SJSA1 (cell line): ENCODE measurements around the gene SLCO2A1. TPM values are rescaled to one million over a fixed set of nuclear protein-coding genes. Genes with fewer than 3 reads are reported as not detected.

Experiments used
- DNase-seq, 2 experiments: peaks; one replicate each; pipeline ENCODE4 v3.0.0-alpha.2; 2015 to 2020; ENCODE audit warnings: low spot score in 2 of 2, low read depth in 1 of 2
- H3K27ac ChIP-seq: fragments of 250-450 bp; sonication (Bioruptor Pico); 2 replicates; pipeline ENCODE4 v1.5.1; 2020; ENCODE audit warnings: mild to moderate bottlenecking, moderate library complexity
- H3K27me3 ChIP-seq: fragments of 250-450 bp; sonication (Bioruptor Pico); replicated peaks from 2 replicates; pipeline ENCODE4 v1.5.1; 2020; ENCODE audit warnings: mild to moderate bottlenecking, moderate library complexity
- H3K36me3 ChIP-seq: fragments of 250-450 bp; sonication (Bioruptor Pico); 2 replicates; pipeline ENCODE4 v1.5.1; 2020; ENCODE audit warnings: mild to moderate bottlenecking
- H3K4me1 ChIP-seq: fragments of 250-450 bp; sonication (Bioruptor Pico); replicated peaks from 2 replicates; pipeline ENCODE4 v1.6.1; 2021; ENCODE audit warnings: mild to moderate bottlenecking
- H3K4me3 ChIP-seq: fragments of 250-450 bp; sonication (Bioruptor Pico); 2 replicates; pipeline ENCODE4 v1.5.1; 2020; ENCODE audit warnings: mild to moderate bottlenecking
- H3K9me3 ChIP-seq: fragments of 250-450 bp; sonication (Bioruptor Pico); replicated peaks from 2 replicates; pipeline ENCODE4 v1.5.1; 2020; ENCODE audit warnings: mild to moderate bottlenecking
- total RNA-seq: library from RNA; depleted of rRNA; stranded (reverse); fragments of >200 nt; shearing (Covaris generic); gene quantifications from 2 replicates; pipeline ENCODE4 v1.2.3, GENCODE V29; 2014

The SLCO2A1 gene
- total RNA-seq, 1 experiment from 2014 or later, result 0.16 TPM

GRCh38 chr3:133996251-133996661 is 33.5 kb downstream of the SLCO2A1 start:
- DNase-seq, result peak; percentile 27 to 52
- H3K36me3 ChIP-seq, result no peaks in the 10 kb centered on the region
- no peak overlapping the region for H3K4me3 ChIP-seq
- H3K4me1 ChIP-seq, result peaks cover 17% of the 10 kb centered on the region
- no peaks in the 10 kb centered on the region for H3K9me3 ChIP-seq
- no peak overlapping the region for H3K27ac ChIP-seq
- no peaks in the 10 kb centered on the region for H3K27me3 ChIP-seq

- no peaks in the 10 kb centered on the region for H3K9me3 ChIP-seq
- no peaks in the 10 kb centered on the region for H3K27me3 ChIP-seq
- peaks cover 17% of the 10 kb centered on the region for H3K4me1 ChIP-seq
- no peak for DNase-seq
- H3K36me3 ChIP-seq, result no peaks in the 10 kb centered on the region
- H3K4me3 ChIP-seq, result no peak overlapping the region
- H3K27ac ChIP-seq, result no peak overlapping the region
Measured at GRCh38 chr3:133995264-133995663, 34.5 kb downstream of the SLCO2A1 start.

- Histone ChIP-seq H3K27me3 (no peaks in the 10 kb centered on the region), H3K9me3 (no peaks in the 10 kb centered on the region), H3K36me3 (no peaks in the 10 kb centered on the region), H3K27ac (no peak overlapping the region), H3K4me3 (no peak overlapping the region), H3K4me1 (peaks cover 17% of the 10 kb centered on the region)
- DNase-seq, result no peak
Measured at GRCh38 chr3:133994166-133994890, 35.4 kb downstream of the SLCO2A1 start.

- no peaks in the 10 kb centered on the region for H3K36me3 ChIP-seq
- H3K4me3 ChIP-seq, result no peak overlapping the region
- H3K9me3 ChIP-seq, result no peaks in the 10 kb centered on the region
- no peak for DNase-seq
- no peaks in the 10 kb centered on the region for H3K27me3 ChIP-seq
- peaks cover 17% of the 10 kb centered on the region for H3K4me1 ChIP-seq
- H3K27ac ChIP-seq, result no peak overlapping the region
Measured at GRCh38 chr3:133992951-133993620, 36.6 kb downstream of the SLCO2A1 start.

- Histone ChIP-seq H3K27ac (no peak overlapping the region), H3K36me3 (no peaks in the 10 kb centered on the region), H3K4me1 (peaks cover 17% of the 10 kb centered on the region), H3K27me3 (no peaks in the 10 kb centered on the region), H3K4me3 (no peak overlapping the region), H3K9me3 (no peaks in the 10 kb centered on the region)
- no peak for DNase-seq
Measured at GRCh38 chr3:133992381-133992780, 37.3 kb downstream of the SLCO2A1 start.

GRCh38 chr3:133991637-133992036 is 38.1 kb downstream of the SLCO2A1 start:
- H3K4me1 ChIP-seq, result peaks cover 14% of the 10 kb centered on the region
- no peaks in the 10 kb centered on the region for H3K9me3 ChIP-seq
- H3K36me3 ChIP-seq, result no peaks in the 10 kb centered on the region
- H3K4me3 ChIP-seq, result no peak overlapping the region
- no peak for DNase-seq
- no peaks in the 10 kb centered on the region for H3K27me3 ChIP-seq
- no peak overlapping the region for H3K27ac ChIP-seq

GRCh38 chr3:133991209-133991608 is 38.5 kb downstream of the SLCO2A1 start:
- H3K9me3 ChIP-seq, result no peaks in the 10 kb centered on the region
- H3K36me3 ChIP-seq, result no peaks in the 10 kb centered on the region
- H3K27me3 ChIP-seq, result no peaks in the 10 kb centered on the region
- H3K4me3 ChIP-seq, result no peak overlapping the region
- H3K4me1 ChIP-seq, result peaks cover 13% of the 10 kb centered on the region
- DNase-seq, result no peak
- H3K27ac ChIP-seq, result no peak overlapping the region

GRCh38 chr3:133989936-133990702 is 39.6 kb downstream of the SLCO2A1 start:
- no peak for DNase-seq
- Histone ChIP-seq H3K4me3 (no peak overlapping the region), H3K36me3 (no peaks in the 10 kb centered on the region), H3K4me1 (peaks cover 4% of the 10 kb centered on the region; the same call in 1 of the 2 replicates), H3K9me3 (no peaks in the 10 kb centered on the region), H3K27me3 (no peaks in the 10 kb centered on the region), H3K27ac (no peak overlapping the region)

GRCh38 chr3:133988631-133989161 is 41.0 kb downstream of the SLCO2A1 start:
- DNase-seq, result no peak
- Histone ChIP-seq H3K27ac (no peak overlapping the region), H3K4me1 (peaks cover 4% of the 10 kb centered on the region; the same call in 1 of the 2 replicates), H3K4me3 (no peak overlapping the region), H3K36me3 (no peaks in the 10 kb centered on the region), H3K27me3 (no peaks in the 10 kb centered on the region), H3K9me3 (no peaks in the 10 kb centered on the region)

- Histone ChIP-seq H3K4me1 (peaks cover 4% of the 10 kb centered on the region; the same call in 1 of the 2 replicates), H3K9me3 (no peaks in the 10 kb centered on the region), H3K27me3 (no peaks in the 10 kb centered on the region), H3K27ac (no peak overlapping the region), H3K4me3 (no peak overlapping the region), H3K36me3 (no peaks in the 10 kb centered on the region)
- no peak for DNase-seq
Measured at GRCh38 chr3:133987948-133988484, 41.7 kb downstream of the SLCO2A1 start.

GRCh38 chr3:133987136-133987535 is 42.6 kb downstream of the SLCO2A1 start:
- Histone ChIP-seq H3K36me3 (no peaks in the 10 kb centered on the region), H3K9me3 (no peaks in the 10 kb centered on the region), H3K27ac (no peak overlapping the region), H3K4me3 (no peak overlapping the region), H3K27me3 (no peaks in the 10 kb centered on the region), H3K4me1 (peaks cover 4% of the 10 kb centered on the region; the same call in 1 of the 2 replicates)
- DNase-seq, result no peak

- H3K36me3 ChIP-seq, result no peaks in the 10 kb centered on the region
- H3K27ac ChIP-seq, result no peak overlapping the region
- H3K4me1 ChIP-seq, result peaks cover 4% of the 10 kb centered on the region; the same call in 1 of the 2 replicates
- H3K27me3 ChIP-seq, result no peaks in the 10 kb centered on the region
- DNase-seq, result no peak
- no peaks in the 10 kb centered on the region for H3K9me3 ChIP-seq
- H3K4me3 ChIP-seq, result no peak overlapping the region
Measured at GRCh38 chr3:133986311-133986710, 43.4 kb downstream of the SLCO2A1 start.

- Histone ChIP-seq H3K36me3 (no peaks in the 10 kb centered on the region), H3K9me3 (no peaks in the 10 kb centered on the region), H3K4me3 (no peak overlapping the region), H3K27ac (no peak overlapping the region), H3K27me3 (no peaks in the 10 kb centered on the region), H3K4me1 (peaks cover 4% of the 10 kb centered on the region; the same call in 1 of the 2 replicates)
- DNase-seq, result no peak
Measured at GRCh38 chr3:133984975-133985374, 44.8 kb downstream of the SLCO2A1 start.
